Cerebellar nuclear complex (tissue), 1 donor: ENCODE results near the gene ARL14.
"Not testable (repeated sequence)": the region's sequence is repeated elsewhere in the genome, so short reads cannot be mapped to it uniquely, and the experiment has no call there.

Experiments
- DNase-seq, 2 experiments: peaks; one replicate each; lab custom pipeline; 2025; lab: John Stamatoyannopoulos, UW

Gene ARL14

GRCh38 chr3:160677459-160677881 is 510 bp downstream of the ARL14 start:
- no peak for DNase-seq

- DNase-seq, result no peak
These were observed 1.4 kb downstream of the ARL14 start for GRCh38 chr3:160678292-160678842.

- DNase-seq, result no peak
These were observed 7.4 kb downstream of the ARL14 start for GRCh38 chr3:160684368-160684740.

- no peak for DNase-seq
These were observed 8.3 kb downstream of the ARL14 start for GRCh38 chr3:160685144-160685766.

GRCh38 chr3:160686955-160687535 is 10.1 kb downstream of the ARL14 start:
- DNase-seq, result no peak

GRCh38 chr3:160691151-160691550 is 14.2 kb downstream of the ARL14 start:
- no peak for DNase-seq

- no peak for DNase-seq
These were observed 15.0 kb downstream of the ARL14 start for GRCh38 chr3:160691962-160692361.

- no peak for DNase-seq
These were observed 16.2 kb downstream of the ARL14 start for GRCh38 chr3:160693191-160693590.

- no peak for DNase-seq
These were observed 17.4 kb downstream of the ARL14 start for GRCh38 chr3:160694345-160694744.

- DNase-seq, result no peak
These were observed 18.0 kb downstream of the ARL14 start for GRCh38 chr3:160695003-160695402.

GRCh38 chr3:160695915-160696327 is 19.0 kb downstream of the ARL14 start:
- no peak for DNase-seq

- no peak for DNase-seq
These were observed 20.8 kb downstream of the ARL14 start for GRCh38 chr3:160697637-160698380.

GRCh38 chr3:160698599-160699195 is 21.7 kb downstream of the ARL14 start:
- no peak for DNase-seq

- no peak for DNase-seq
These were observed 24.5 kb downstream of the ARL14 start for GRCh38 chr3:160701490-160701889.

GRCh38 chr3:160702290-160702689 is 25.3 kb downstream of the ARL14 start:
- DNase-seq, result no peak

GRCh38 chr3:160703974-160704373 is 27.0 kb downstream of the ARL14 start:
- no peak for DNase-seq

- DNase-seq, result peak in 1 of 2 experiments; percentile 53
These were observed 30.3 kb downstream of the ARL14 start for GRCh38 chr3:160707187-160707794.

GRCh38 chr3:160709477-160710182 is 32.7 kb downstream of the ARL14 start:
- no peak for DNase-seq

GRCh38 chr3:160713144-160713543 is 36.2 kb downstream of the ARL14 start:
- DNase-seq, result not testable (repeated sequence)

- DNase-seq, result no peak
These were observed 42.8 kb downstream of the ARL14 start for GRCh38 chr3:160719710-160720109.

- DNase-seq, result no peak
These were observed 43.3 kb downstream of the ARL14 start for GRCh38 chr3:160720123-160720746.
